Transverse colon (tissue), 4 donors: ENCODE data around the gene RAF1. TPM values are rescaled to one million over a fixed set of nuclear protein-coding genes. Genes with fewer than 3 reads are reported as not detected.

Source experiments
- DNase-seq: peaks from one replicate; pipeline ENCODE4 v3.0.0-alpha.2; 2019
- H3K27ac ChIP-seq, 4 donors: fragments of 200-600 bp; sonication (generic); 2 replicates each; pipeline ENCODE4 v1.5.1; 2016 to 2018; ENCODE audit warnings: inconsistent platforms in 4 of 4
- H3K27me3 ChIP-seq: fragments of 200-600 bp; sonication (generic); 2 replicates; pipeline ENCODE4 v1.5.1; 2017; ENCODE audit warnings: inconsistent platforms
- H3K36me3 ChIP-seq, 4 donors: fragments of 200-600 bp; sonication (generic); 2 replicates each; pipeline ENCODE4 v1.5.1; 2017 to 2019; ENCODE audit warnings: inconsistent platforms in 4 of 4
- H3K4me1 ChIP-seq, 4 donors: fragments of 200-600 bp; sonication (generic); 2 replicates each; pipeline ENCODE4 v1.5.1; 2017 to 2020; ENCODE audit warnings: inconsistent platforms in 4 of 4
- H3K4me3 ChIP-seq, 4 donors: fragments of 200-600 bp; sonication (generic); 1 replicate in 1 of 4; 2 replicates in 3 of 4; pipeline versions ENCODE4 v1.5.1 to v1.6.1; 2017 to 2019; ENCODE audit warnings: inconsistent platforms in 4 of 4
- H3K9me3 ChIP-seq, 2 donors: fragments of 200-600 bp; sonication (generic); 2 replicates each; pipeline ENCODE4 v1.5.1; 2017 to 2019; ENCODE audit warnings: inconsistent platforms in 2 of 2
- CTCF ChIP-seq, 5 experiments: fragments of 200-600 bp in 3 of 5; fragments of 450-650 bp in 2 of 5; sonication (generic) in 3 of 5; IDR thresholded peaks; 1 replicate in 2 of 5; 2 replicates in 3 of 5; pipeline ENCODE4 v1.5.1; 2016 to 2017; ENCODE audit warnings: antibody characterized with exemption in 5 of 5, inconsistent platforms in 3 of 5, mild to moderate bottlenecking in 2 of 5, moderate library complexity in 1 of 5
- EP300 ChIP-seq: sonication (generic); formaldehyde crosslinking; IDR thresholded peaks from one replicate; pipeline ENCODE4 v1.6.1; 2017; ENCODE audit warnings: antibody characterized with exemption, low read depth
- POLR2A ChIP-seq: fragments of 450-650 bp; IDR thresholded peaks from one replicate; pipeline ENCODE4 v1.6.1; 2016; ENCODE audit warnings: antibody characterized with exemption, mild to moderate bottlenecking, moderate library complexity
- POLR2AphosphoS5 ChIP-seq, 3 donors: sonication (generic); formaldehyde crosslinking; IDR thresholded peaks; one replicate each; pipeline ENCODE4 v1.6.1; 2016; ENCODE audit warnings: antibody characterized with exemption in 3 of 3
- WGBS, 2 donors: methylation state at CpG; one replicate each; pipeline ENCODE4 v1.1.5; 2018; ENCODE audit warnings: low coverage in 1 of 2; 5-methylcytosine and 5-hydroxymethylcytosine counted together
- in situ Hi-C, 4 donors: fragments of 200-750 bp; cut with MboI; loops; one replicate each; pipeline versions ENCODE4 v1.15.0 to v1.15.1; 2017; ENCODE audit warnings: low sequenced_read_pairs in 3 of 4, low pct_ligation_motif_present in 1 of 4, low pct_unique_long_range_greater_than_20kb in 1 of 4
- intact Hi-C: fragments of 100-400 bp; cut with DNase I; formaldehyde crosslinking; loops from one replicate; pipeline ENCODE4 v1.15.1; 2023; ENCODE audit warnings: low total_unique reads
- small RNA-seq, 4 donors: library from RNA; depleted of rRNA; stranded (forward); fragments of <200 nt; gene quantifications; one replicate each; pipeline ENCODE3, GENCODE V24; 2016
- total RNA-seq, 4 donors: library from RNA; depleted of rRNA; stranded (reverse); fragments of >200 nt; gene quantifications; one replicate each; pipeline ENCODE4 v1.1.0, GENCODE V29; 2016

Gene RAF1
- total RNA-seq, 4 donors from 2014 or later = 98.4 to 283 (median 132) TPM

DNA sequence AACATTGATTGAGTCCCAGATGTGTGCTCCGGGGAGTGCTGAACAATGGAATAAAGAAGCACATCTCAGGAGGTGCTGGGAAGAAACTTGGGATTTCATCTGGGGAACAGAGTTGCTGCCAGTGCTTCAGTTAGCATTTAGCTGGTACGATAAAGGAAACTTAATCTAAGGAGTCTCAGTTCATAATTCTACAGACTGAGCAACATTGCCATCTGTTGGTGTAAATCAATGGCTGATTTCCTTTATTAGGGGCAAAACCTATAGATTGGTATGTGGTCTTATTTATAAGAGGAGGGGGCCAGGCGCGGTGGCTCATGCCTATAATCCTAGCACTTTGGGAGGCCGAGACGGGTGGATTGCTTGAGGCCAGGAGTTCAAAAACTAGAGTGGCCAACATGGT, 127.5 kb downstream of the RAF1 start:
- H3K4me1 ChIP-seq = no peaks in the 10 kb centered on the region
- H3K9me3 ChIP-seq = no peaks in the 10 kb centered on the region
- TF ChIP-seq EP300 (no peak), CTCF (IDR thresholded peaks at IDR 0.05) (no peak), POLR2A (no peak), POLR2AphosphoS5 (IDR thresholded peaks at IDR 0.05) (no peak)
- intact Hi-C loops = no loop called here
- WGBS, 2 donors = 92 to 93% methylated on average over 2 to 6 of the region's 6 CpGs
- H3K27ac ChIP-seq = no peak overlapping the region
- H3K36me3 ChIP-seq = peaks cover 0 to 16% (median 5%) of the 10 kb centered on the region in 4 donors
- no peak for DNase-seq
- H3K27me3 ChIP-seq = no peaks in the 10 kb centered on the region
- in situ Hi-C loops = no loop called here
- H3K4me3 ChIP-seq = no peak overlapping the region

Small RNAs within 50 kb of the gene (small RNA-seq; reads per million reads assigned to genes)
- gene CRIP1P1 (0 reads per million in 4 donors), gene RF00017 (0 reads per million in 4 donors)

Other genes starting within 250 kb of the RAF1 start
- gene TSEN2, start 179.6 kb downstream of the RAF1 start, total RNA-seq = 10 to 100 TPM; 20.9 to 47.6 (median 30.1) TPM
- 1 to 10 TPM in 2 of 4 donors, not detected in 2; 3.8 to 9.7 TPM for gene MKRN2OS, start 118.6 kb downstream of the RAF1 start, total RNA-seq
- gene MKRN2, start 107.0 kb downstream of the RAF1 start, total RNA-seq = 10 to 100 TPM; 22.9 to 30.6 (median 25.4) TPM
- gene TMEM40, start 95.1 kb upstream of the RAF1 start, total RNA-seq = not detected
- gene CAND2, start 132.6 kb upstream of the RAF1 start, total RNA-seq = 10 to 100 TPM in 2 of 4 donors, 1 to 10 TPM in 2; 2.7 to 18.3 (median 9.7) TPM
- 100 to 1,000 TPM; 373 to 937 (median 550) TPM for gene RPL32, start 177.4 kb upstream of the RAF1 start, total RNA-seq